GM21423 (cell line): Measurements from ENCODE around the gene NHERF1.
A peak's percentile ranks its signal among the peaks of the same experiment; 100 is the strongest.

Experiments
- ATAC-seq: cut with Tn5 transposase; IDR thresholded peaks from one replicate; pipeline ENCODE4 v1.9.1; 2021; ENCODE audit warnings: mild to moderate bottlenecking, moderate library complexity; ENCODE audit not compliant: unreplicated experiment

The NHERF1 gene

GRCh38 chr17:74767111-74767516 lies 18.7 kb downstream of the NHERF1 start:
- ATAC-seq: no peak

- ATAC-seq: no peak
Observed at GRCh38 chr17:74768069-74768762, 19.8 kb downstream of the NHERF1 start.

DNA sequence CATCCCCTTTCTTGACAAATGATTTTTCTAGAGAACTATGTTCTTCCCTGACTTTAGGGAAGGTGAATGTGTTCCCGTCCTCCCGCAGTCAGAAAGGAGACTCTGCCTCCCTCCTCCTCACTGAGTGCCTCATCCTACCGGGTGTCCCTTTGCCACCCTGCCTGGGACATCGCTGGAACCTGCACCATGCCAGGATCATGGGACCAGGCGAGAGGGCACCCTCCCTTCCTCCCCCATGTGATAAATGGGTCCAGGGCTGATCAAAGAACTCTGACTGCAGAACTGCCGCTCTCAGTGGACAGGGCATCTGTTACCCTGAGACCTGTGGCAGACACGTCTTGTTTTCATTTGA lies 20.3 kb downstream of the NHERF1 start:
- ATAC-seq: no peak

DNA sequence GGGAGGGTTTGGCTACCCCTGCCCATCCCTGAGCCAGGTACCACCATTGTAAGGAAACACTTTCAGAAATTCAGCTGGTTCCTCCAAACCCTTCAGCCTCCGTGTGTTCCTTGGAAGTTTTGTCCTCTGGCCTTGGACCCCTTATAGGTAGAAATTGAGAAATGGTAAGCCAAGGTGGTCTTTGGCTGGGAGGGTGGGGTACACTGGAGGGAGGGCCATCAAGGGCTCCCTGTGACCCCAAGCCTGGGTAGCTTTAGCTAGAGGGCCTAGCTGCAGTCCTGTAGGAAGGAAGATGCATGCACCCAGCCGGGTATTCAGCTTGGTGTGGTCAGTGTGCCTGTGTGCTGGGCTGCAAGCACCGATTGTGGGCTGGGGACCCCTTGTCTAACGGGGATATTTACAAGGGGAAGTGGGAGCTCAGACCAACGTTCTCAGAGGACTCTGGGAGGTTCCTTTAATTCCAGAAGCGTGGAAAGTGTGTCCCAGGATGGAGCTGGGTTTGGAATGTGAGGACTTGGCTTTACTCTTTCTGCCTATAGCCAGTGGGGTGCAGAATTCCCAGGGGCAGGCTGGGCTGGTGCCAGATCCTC lies 20.9 kb downstream of the NHERF1 start:
- no peak for ATAC-seq

GRCh38 chr17:74769856-74770497 lies 21.5 kb downstream of the NHERF1 start:
- no peak for ATAC-seq

DNA sequence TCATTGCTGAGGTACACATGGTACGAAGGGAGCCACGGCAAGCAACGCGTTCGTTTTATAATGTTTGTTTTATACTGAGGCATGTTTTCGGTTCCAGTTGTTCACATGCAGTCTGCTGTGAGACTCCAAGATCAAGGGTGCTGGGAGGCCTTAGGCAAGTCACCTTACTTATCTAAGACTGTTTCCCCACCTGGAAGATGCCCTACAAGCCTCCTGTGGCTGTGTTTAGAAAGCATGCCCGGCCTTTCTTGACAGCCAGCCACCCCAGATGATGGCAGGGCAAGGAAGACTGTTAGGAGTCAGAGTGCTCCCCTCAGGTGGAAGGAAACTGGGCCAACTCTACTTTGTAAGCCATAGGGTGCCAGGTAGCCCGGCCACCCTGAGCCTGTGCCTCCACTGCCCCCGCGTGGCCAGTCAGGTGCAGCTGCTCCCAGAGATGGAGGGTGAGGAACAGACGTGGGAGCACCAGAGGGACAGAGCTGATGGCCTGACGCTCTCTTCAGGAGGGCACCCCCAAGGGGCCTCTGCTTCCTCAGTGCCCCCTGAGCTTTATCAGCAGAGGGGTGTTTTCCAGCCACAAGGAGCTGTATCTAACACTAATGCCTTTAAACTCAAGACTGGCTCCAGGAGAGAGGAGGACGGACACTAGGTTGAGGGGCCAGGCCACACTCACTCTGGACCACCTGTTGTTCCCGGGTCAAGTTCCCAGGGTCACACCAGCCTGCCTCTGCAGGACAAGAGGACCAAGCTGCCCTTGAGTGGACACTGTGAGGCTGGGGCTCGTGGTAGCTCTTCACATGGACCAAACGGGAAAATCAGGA lies 22.3 kb downstream of the NHERF1 start:
- peak; percentile 60 for ATAC-seq

- no peak for ATAC-seq
Observed at GRCh38 chr17:74771319-74771914, 23.0 kb downstream of the NHERF1 start.

- no peak for ATAC-seq
Observed at GRCh38 chr17:74772053-74772452, 23.6 kb downstream of the NHERF1 start.

- no peak for ATAC-seq
Observed at GRCh38 chr17:74773414-74773813, 25.0 kb downstream of the NHERF1 start.

GRCh38 chr17:74773871-74774286 lies 25.5 kb downstream of the NHERF1 start:
- no peak for ATAC-seq

- ATAC-seq: no peak
Observed at GRCh38 chr17:74775409-74776043, 27.1 kb downstream of the NHERF1 start.

- peak; percentile 78 for ATAC-seq
Observed at GRCh38 chr17:74776044-74776962, 27.9 kb downstream of the NHERF1 start, which contains the start of gene NAT9. Gene NAT9 (minus strand): TSS chr17:74776345. CDS start chr17:74775698, 647 bp downstream.

DNA sequence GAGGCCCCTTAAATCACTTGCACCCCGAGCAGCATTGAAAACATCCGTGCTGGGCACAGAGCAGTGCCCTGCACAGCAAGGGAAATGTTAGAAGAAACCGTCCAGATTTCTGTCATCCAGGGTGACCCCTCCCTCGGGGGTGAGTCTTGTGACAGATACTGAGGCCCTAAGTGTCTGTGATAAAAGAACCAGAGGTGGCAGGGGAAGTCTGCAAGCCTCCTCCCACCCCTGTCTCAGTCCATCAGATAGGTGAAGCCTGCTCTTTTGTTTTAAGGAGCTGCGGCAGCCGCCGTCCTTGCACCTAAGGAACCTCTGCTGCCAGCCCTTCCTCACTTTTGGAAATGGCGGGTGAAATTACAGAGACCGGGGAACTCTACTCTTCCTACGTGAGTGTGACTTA lies 28.6 kb downstream of the NHERF1 start:
- no peak for ATAC-seq

- ATAC-seq: no peak
Observed at GRCh38 chr17:74777901-74778515, 29.6 kb downstream of the NHERF1 start.

DNA sequence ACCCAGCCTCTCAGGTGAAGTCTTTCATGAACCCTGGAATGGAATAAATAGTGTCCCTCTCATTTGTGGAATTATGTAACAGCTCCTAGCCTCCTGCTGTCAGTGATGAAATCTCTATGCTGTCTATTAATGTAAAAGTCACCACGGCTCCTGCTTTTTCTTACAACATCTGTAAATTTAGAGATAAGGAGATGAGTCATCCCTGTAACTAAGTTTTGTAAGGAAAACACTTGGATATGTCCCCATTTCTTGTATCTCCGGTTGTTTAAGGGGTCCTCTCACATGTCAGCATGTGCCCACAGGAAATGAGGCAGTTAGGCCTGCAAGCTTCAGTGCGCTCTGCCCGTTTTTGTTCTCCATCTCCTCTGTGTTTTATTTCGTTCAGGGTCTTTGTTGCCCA lies 30.5 kb downstream of the NHERF1 start:
- ATAC-seq: no peak

DNA sequence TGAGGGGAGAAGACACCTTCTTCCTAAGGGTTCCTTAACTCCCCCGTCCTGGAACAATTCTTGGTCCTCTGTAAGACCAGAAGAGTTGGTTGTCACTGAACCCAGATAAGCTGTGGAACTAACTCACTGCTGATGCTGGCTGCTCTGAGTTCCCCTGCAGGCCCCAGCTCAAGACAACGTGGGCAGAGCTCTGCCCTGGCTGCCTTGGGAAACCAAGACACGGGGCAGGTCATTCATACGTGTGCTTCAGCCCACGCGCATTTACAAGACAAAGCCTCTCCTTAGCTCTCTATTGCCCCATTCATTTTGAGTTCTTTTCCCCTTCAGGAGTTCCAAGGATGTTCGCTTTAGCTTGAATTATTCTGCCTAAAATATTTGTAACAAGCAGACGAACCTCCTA lies 31.1 kb downstream of the NHERF1 start:
- ATAC-seq: no peak

DNA sequence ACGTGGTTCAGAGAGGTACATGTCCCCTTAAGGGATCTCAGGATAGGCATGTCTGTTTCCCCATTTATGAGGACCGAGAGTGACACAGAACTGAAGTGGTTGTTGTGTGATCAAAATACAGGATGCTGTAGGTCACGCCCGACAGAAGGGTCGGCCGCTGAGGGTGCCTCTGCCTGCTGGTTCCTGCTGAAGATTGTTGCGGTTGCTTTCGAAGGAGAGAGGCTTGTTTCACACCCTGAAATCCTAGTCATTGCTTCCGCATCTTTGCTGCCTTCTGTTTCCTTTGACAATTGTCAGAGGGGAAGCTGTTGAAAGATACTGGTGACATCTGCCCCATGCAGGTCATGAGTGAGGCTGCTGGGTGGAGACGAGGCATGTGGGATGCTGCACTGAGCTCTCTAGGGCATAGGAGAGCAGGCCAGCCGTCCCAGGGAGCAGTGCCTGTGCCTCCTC lies 31.5 kb downstream of the NHERF1 start:
- ATAC-seq: peak; percentile 51

- no peak for ATAC-seq
Observed at GRCh38 chr17:74780443-74781238, 32.2 kb downstream of the NHERF1 start.
